T1000 (cell line): Measurements from ENCODE around the gene PRKCA.

ENCODE experiments used
- DNase-seq: peaks from one replicate; lab custom pipeline; 2025; ENCODE audit warnings: mixed read lengths; lab: John Stamatoyannopoulos, UW

Gene PRKCA

DNA sequence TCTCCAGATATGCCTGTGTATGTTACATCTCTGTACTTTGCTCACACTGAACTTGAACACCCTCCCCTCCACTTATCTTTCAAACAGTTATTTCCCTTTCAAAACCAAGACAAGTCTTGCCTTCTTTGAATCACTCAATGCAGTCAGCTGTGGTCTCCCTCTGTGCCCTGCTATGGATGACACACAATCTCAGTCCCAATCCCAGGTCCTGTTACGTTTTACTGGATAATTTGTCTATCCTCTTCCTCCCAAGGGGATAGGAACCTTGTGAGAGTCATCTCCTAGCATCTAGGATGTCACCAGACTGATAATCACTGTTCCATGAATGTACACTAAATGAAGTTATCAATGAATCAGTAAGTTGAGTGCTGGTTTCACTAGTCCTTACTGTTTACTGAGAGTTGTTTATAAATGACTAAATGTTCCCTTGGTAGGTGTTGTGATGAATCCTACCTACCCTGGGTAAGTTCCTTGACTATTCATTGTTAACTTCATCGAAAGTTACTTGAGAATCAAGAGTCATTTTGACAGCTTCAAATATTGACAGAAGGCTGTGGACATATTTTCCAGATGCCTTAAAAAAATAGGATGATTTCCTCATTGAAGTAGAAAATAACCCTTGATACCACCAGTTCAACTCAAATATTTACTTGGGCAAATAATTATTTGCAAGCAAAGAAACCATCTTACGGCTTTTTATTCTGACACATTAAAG lies 244.9 kb downstream of the PRKCA start:
- DNase-seq = peak; percentile 18

DNA sequence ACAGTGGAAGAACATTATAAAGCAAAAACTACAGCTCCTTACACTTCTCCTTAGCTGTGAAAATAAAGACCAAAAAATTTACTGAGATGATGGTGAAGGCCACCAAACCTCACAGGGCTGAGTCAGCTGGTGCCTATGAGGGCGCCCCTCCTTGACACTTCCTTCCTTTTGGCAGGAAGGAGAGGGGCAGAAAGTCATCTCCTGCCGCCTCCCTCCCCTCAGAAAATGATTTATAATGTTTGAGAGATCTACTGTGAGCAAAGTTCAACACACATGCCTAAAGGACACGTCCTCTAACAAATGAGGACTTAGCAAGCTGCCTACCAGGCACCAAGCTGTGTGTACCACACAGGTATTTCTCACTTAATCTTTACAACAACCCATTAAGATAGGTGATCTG lies 245.7 kb downstream of the PRKCA start:
- DNase-seq = no peak

GRCh38 chr17:66548659-66549310 lies 246.4 kb downstream of the PRKCA start:
- no peak for DNase-seq

GRCh38 chr17:66549311-66549704 lies 246.9 kb downstream of the PRKCA start:
- DNase-seq = peak; percentile 35

DNA sequence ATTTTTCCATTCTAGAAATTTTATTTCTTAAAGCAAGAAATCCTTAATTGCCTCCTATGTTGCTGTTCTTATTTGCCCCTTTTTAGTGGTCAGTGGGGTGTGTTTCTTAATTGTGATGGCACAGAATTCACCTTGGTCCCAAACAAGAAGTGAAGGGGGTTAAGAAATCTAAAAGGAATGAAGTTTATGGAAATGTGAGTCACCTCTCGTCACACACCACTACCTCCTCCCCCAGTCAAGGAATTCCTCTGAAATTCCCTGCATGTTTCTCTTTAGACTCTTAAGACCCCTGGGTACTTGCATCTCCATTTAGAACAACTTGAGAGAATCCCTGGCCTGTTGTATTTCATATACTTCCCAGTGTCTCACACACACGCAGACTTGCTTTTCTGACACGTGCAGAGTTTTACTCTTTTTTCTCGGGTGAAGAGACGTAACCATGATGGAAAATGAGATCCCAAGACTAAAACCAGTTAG lies 247.4 kb downstream of the PRKCA start:
- DNase-seq = peak; percentile 31

- no peak for DNase-seq
Measured at GRCh38 chr17:66551839-66552238, 249.4 kb downstream of the PRKCA start.

DNA sequence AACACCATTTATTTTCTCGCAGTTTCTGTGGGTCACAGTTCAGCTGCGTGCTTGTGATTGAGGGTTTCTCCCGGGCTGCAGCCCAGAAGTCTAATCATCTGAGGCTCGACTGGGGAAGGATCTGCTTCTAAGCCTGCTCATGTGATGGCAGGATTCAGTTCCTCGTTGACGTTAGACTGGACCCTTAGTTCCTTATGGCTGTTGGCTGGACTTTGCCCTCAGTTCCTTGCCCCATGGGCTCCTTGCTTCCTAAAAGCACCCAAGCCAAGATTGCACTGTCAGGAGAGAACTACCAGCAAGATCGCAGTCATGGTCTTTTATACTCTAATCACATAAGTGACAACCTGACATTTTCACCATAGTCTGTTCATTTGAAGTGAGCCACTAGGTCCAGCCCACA lies 250.0 kb downstream of the PRKCA start:
- DNase-seq = no peak

- no peak for DNase-seq
Measured at GRCh38 chr17:66555605-66556004, 253.2 kb downstream of the PRKCA start.

DNA sequence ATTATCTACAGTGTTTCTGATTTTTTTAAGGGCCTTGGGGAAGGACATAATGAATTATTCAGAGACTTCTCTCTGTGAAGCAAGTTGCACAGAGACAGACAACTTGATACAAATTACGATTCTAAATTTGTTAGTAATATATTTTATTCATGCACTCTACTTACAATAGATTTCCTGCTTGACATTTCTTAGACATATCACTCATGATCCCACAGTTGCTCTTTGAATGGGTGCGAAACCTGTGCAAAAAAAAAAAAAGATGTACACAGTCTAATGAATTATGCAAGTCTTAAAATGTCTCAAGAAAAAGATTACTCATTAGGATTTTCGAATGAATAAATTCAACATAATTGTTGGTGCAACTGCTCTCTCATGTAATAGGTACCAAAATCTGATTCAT lies 254.8 kb downstream of the PRKCA start:
- no peak for DNase-seq

DNA sequence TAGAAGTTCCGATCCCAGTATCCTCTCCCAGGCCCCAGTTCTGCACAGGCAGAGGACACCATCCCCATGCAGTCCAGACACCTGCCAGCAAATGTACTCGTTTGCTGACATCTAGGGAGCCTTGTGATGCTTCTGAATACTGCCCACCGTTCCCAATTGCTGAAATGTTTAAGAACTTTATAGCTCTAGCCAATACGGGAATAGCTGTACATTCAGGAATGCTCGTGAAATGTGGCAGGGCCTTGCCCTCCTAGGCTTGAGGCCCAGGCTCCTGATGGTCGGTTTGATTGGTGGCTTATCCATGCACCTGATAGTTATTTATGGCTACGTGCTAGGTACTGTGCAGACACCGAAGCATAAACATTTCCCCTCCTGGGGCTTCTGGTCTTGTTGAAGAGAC lies 255.5 kb downstream of the PRKCA start:
- DNase-seq = no peak

DNA sequence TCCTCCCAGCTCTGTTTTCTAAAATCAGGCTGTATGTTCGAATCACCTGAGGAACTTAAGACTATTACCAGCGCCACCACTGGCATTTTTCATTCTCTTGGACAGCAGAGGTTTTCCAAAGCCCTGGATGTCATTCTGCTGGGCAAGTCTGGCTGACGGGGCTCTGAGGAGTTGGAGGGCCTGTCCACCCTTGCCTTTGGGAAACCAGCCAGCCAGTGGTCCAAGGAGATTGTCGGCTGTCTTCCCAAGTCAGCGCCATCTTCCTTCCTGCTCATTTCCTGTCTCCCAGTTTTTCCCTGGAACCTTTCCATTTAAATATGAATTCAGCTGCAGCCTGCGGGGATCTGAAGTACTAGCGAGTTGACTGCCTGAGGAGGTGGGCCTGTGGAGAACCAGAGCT lies 258.3 kb downstream of the PRKCA start:
- DNase-seq = no peak

- no peak for DNase-seq
Measured at GRCh38 chr17:66562119-66562518, 259.7 kb downstream of the PRKCA start.

DNA sequence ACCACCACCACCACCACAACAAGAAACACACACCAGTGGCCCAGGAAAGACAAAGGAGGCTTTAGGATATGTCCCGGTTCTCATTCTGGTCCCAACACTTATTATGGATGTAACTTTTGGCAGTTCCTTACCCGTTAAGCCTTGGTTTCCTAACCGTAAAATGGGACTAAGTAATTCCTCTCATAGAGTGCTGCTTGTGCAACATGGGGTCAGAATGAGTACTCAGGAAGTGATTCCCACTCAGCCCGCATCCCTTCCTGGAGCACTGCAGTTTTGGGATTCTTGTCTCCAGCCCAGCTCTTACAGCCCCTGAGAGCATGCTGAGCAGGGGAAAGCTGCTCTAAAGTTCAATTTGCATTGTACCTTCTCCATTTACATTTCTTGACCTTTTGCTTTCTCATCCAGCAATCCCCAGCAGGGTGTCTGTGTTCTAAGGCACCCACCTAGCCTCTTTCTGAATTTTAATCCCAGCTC lies 262.6 kb downstream of the PRKCA start:
- no peak for DNase-seq

DNA sequence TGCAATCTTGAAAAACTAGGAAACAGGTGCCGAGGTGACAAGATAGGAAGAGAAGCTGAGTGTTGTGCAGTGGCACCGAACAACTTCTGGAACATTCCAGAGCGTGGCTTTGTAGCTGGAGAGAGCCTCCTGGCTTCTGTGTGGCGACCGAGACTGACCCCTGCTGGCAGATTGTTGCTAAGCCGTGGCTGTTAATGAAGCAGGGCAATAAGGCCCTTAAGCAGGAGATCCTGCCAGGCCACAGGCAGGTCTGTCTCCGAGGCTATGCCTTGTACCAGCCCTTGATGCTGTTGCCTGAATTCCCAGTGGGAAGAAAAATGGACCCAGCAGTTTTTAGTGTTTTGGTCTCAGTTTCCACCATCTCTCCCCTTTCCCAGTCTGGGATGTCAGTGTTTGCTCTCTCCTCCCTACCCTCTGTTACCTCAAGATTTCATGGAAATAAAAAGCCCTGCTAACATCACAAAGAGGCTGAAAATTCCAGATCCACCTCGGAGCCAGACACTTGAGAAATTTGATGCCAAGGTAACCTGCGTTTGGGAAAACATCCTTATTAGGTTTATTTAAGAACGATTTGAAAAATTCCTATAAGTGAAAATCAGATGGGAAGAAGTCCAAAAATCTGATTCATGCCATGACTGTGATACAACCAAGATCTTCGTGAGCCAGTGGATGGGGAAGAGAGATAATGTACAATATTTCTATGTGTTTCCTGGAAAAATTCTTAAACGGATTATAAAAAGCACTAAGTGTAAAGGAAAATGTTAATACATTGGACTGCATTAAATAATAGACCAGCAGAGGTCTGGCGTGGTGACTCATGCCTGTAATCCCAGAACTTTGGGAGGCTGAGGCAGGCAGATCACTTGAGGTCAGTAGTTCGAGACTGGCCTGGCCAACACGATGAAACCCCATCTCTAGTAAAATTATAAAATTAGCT lies 265.1 kb downstream of the PRKCA start:
- DNase-seq = peak; percentile 45

DNA sequence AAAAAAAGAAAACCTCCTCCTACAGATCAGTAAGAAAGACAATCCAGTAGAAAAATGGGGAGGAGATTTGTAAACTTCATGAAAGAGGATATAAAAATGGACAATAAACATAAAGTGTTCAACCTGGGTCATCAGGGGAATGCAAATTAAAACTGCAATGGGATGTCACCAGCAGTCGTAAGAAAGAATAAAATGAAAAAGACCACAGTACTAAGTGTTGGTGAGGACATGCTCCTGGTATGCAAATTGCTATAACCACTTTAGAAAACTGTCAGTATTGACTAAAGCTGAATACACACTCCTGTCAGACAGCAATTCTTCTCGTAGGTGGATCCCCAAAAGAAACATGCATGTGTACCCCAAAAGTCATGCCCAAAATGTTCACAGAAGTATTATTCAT lies 267.2 kb downstream of the PRKCA start:
- DNase-seq = no peak

- no peak for DNase-seq
Measured at GRCh38 chr17:66570447-66571195, 268.2 kb downstream of the PRKCA start.

DNA sequence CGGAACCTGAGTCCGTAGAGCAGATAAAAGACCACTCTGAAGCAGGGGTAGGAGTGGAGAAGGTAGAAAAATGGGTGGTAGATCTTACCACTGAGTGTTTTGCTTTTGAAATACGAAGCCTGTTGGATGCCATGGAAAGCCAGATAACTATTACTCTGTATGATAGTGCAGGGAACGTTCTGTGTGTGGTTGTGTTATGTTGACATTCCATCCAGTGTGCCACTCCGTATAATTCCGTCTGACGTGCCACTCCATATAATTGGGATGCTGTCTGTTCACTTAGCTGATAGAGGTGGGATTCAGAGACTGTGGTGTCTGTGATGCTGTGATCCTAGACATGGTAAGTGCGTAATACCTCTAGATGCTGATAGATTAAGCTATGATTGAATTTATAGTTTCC lies 269.3 kb downstream of the PRKCA start:
- DNase-seq = no peak

DNA sequence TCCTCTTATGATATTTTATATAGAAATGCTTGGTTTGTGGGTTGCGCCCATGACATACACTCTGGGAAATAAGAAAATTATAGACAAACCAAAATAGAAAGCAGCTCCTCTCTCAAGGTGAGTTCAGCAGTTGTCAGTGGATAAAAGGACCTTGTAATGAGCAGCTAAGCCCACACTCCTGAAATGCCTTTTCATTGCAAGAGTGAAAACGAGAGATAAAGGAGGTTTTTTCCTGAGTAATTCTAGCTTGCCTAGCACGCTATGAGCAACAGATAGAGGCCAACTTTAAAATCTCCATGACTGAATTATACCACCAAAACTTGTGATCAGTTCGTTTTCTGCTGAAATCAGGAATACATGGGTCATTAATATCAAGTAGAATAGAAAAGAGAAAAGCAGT lies 270.7 kb downstream of the PRKCA start:
- no peak for DNase-seq

GRCh38 chr17:66574123-66574522 lies 271.7 kb downstream of the PRKCA start:
- no peak for DNase-seq

DNA sequence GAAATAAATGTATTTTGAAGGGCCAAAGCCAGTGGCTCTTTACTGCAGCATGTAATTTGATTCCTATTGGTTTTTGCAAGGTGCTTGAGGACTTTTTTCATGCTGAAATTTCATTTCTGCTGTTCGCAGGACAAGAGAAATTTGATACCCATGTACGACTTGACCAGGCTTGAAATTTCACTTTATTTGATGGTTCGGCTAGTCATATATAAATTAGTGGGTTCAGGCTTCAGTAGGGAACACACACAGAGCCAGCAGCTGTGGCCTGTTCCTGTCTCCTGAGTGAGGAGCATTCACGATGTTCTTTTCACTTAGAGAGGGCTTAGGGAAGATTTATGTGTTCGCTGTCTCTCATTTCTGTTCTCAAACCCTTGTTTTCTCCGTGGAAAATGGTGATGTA lies 274.1 kb downstream of the PRKCA start:
- no peak for DNase-seq

DNA sequence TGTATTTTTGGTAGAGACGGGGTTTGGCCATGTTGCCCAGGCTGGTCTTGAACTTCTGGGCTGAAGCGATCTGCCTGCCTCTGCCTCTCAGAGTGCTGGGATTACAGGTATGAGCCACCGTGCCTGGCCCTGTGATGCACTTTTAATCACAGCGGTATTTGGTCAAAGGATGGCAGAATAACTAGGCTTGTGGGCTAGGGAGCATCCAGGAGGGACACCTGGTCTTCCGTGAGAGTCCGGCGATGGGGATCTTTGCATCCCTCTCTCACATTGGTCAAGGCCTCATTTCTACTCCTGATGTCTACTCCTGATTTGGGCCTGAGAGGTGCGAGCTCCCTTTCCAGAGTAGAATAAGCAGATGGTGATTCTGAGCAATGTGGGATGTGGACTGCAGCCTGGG lies 274.6 kb downstream of the PRKCA start:
- DNase-seq = no peak
